ENCODE results near the gene FOXA3. TPM values are rescaled to one million over a fixed set of nuclear protein-coding genes. Genes with fewer than 3 reads are reported as not detected.
A peak's percentile ranks its signal among the peaks of the same experiment; 100 is the strongest.

The FOXA3 gene
- total RNA-seq = under 1 TPM in 1 of 4 donors, not detected in 3; 0.12 TPM

- intact Hi-C loops (cut with DNase I; ENCODE audit: low total_unique reads) = no loop called here
- TF ChIP-seq POLR2A (IDR thresholded peaks at IDR 0.05) (no peak), CTCF (IDR thresholded peaks at IDR 0.05) (no peak)
- DNase-seq (ENCODE audit: low spot score in 2 of 2) = no peak
- no peak within 1 kb of the TSS for H3K4me3 ChIP-seq (ENCODE audit: low read depth, poor library complexity, severe bottlenecking)
- 5 to 10% methylated on average over 25 to 27 of the region's 71 CpGs for WGBS, 2 donors
Observed at GRCh38 chr19:45863840-45864628, at the start of gene FOXA3. FOXA3 (plus strand) TSS chr19:45864326; CDS start chr19:45864457, 131 bp downstream.

GRCh38 chr19:45814851-45815480 is 49.2 kb upstream of the FOXA3 start, which contains the start of gene RSPH6A:
RSPH6A (minus strand) TSS chr19:45815308; CDS start chr19:45815176, 132 bp downstream.
- TF ChIP-seq CTCF (IDR thresholded peaks at IDR 0.05) (no peak), POLR2A (IDR thresholded peaks at IDR 0.05) (no peak)
- H3K4me3 ChIP-seq (ENCODE audit: low read depth, poor library complexity, severe bottlenecking) = no peak within 1 kb of the TSS
- intact Hi-C loops (cut with DNase I; ENCODE audit: low total_unique reads) = no loop called here
- 58 to 60% methylated on average over 36 to 39 of the region's 40 CpGs for WGBS, 2 donors
- no peak for DNase-seq (ENCODE audit: low spot score in 2 of 2)

GRCh38 chr19:45815481-45816216 is 48.5 kb upstream of the FOXA3 start:
- DNase-seq (ENCODE audit: low spot score in 2 of 2) = no peak
- WGBS, 2 donors = 46 to 55% methylated on average over 39 of the region's 44 CpGs
- intact Hi-C loops (cut with DNase I; ENCODE audit: low total_unique reads) = no loop called here
- no peak overlapping the region for H3K4me3 ChIP-seq (ENCODE audit: low read depth, poor library complexity, severe bottlenecking)
- TF ChIP-seq POLR2A (IDR thresholded peaks at IDR 0.05) = no peak
- TF ChIP-seq CTCF (IDR thresholded peaks at IDR 0.05) = no peak

- 81% methylated on average over 15 to 17 of the region's 18 CpGs for WGBS, 2 donors
- no peak for DNase-seq (ENCODE audit: low spot score in 2 of 2)
- TF ChIP-seq CTCF (IDR thresholded peaks at IDR 0.05) = no peak
- no peak for TF ChIP-seq POLR2A (IDR thresholded peaks at IDR 0.05)
- intact Hi-C loops (cut with DNase I; ENCODE audit: low total_unique reads) = no loop called here
- no peak overlapping the region for H3K4me3 ChIP-seq (ENCODE audit: low read depth, poor library complexity, severe bottlenecking)
Observed at GRCh38 chr19:45816236-45817009, 47.7 kb upstream of the FOXA3 start.

- H3K4me3 ChIP-seq (ENCODE audit: low read depth, poor library complexity, severe bottlenecking) = no peak overlapping the region
- peak; percentile 86 to 98 for DNase-seq (ENCODE audit: low spot score in 2 of 2)
- intact Hi-C loops (cut with DNase I; ENCODE audit: low total_unique reads) = no loop called here
- WGBS, 2 donors = 14 to 22% methylated on average over 22 of the region's 24 CpGs
- TF ChIP-seq POLR2A (IDR thresholded peaks at IDR 0.05) = no peak
- peak in 1 of 3 donors; percentile 61 for TF ChIP-seq CTCF (IDR thresholded peaks at IDR 0.05)
Observed at GRCh38 chr19:45817010-45817724, 47.0 kb upstream of the FOXA3 start.
